COLO668 (cell line): ENCODE measurements around the gene TP63.

Experiments
- DNase-seq: peaks from one replicate; lab custom pipeline; 2025; ENCODE audit not compliant: unreplicated experiment; lab: John Stamatoyannopoulos, UW

Gene TP63

DNA sequence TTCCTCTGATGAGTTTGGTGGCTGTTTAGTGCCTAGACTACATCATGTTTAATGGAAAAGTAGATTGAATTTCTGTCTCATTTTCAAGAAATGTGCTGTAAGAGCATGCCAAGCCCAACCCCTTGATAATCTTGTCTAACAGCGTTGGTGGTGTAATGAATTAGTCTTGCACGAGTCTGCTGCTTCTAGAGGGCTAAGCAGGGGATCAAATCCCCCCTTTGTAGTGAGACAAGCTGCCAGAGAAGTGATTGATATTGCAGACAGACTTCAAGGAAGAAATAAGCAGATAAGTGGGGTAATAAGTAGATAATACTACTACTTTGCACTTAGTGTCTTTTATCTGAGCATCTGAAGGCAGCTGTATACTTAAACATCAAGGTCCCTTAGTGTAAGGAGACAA lies 141.4 kb downstream of the TP63 start:
- no peak for DNase-seq

DNA sequence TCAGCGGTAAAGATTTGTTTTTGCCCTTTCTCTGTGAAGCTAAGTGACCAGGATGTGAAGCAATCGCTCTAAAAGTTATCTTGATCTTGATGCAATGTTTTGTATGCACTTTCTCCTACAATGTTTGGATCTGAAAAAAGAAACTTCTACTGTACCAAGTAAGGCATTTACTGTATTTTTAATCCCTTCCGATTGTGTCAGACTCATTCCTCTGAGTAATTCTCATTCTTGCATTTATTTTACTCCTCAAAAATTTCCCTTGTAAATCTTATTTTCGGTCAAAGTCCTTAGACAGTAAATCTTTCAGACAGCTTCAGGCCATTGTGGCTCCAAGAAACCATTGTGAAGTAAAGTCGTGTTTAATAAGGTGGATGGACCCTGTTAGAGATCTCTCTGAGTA lies 141.9 kb downstream of the TP63 start:
- DNase-seq = no peak

DNA sequence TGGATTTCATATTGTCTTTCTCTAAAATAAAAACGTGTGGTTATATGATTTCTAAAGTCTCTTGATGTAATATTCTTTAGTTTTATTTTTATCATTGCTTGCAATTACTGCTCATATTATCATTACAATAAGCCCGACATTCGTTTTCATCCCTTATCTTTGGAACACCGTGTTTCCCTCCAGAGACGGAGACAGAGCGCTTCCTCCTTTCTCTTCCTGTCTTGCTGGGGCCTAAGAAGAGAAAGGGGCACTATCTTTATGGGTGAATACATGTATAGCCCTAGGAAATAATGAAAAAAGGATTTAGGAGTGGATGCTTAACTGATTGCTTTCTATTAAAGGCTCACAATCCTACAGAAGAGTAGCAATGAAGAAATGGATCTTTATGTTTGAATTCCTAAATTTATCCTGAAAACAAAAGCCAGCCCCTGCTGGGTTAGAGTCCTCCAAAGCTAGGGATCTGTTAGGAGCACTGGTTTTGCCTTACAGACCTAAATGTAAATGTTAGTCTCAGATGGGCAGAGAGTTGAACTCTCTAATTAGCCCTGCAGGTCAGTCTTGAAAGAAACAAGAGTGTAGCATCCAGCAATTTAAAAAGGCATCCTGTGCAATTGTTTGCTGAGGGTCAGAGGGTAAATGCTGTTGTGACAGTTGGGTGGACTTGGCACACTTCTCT lies 145.1 kb downstream of the TP63 start:
- DNase-seq = no peak

DNA sequence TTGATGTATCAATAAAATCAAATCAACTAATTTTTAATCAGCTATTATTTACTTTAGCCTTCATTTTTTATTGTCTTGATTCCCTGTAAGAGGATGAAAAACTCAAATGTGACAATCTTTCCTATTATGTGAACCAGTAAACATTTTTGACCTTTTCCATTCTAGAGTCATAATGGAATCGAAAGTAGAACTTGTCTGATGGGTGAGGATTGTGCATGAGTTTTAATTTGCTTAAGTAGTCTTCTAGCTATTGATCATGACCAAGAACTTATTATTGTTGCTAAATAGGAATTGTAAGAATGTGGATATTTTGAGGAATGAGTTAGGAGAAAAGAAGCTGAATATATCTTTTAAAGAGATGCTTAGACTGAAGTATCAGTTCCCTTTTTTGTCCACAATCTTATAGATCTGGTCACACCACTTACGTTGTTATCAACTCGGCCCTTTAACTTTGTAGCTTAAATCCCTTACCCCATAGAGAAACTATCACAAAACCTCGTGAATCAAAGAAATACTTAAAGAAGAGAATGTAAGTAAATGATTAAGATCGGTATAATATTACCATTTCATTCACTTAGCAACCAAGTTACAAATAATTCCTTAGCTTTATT lies 147.3 kb downstream of the TP63 start:
- no peak for DNase-seq

DNA sequence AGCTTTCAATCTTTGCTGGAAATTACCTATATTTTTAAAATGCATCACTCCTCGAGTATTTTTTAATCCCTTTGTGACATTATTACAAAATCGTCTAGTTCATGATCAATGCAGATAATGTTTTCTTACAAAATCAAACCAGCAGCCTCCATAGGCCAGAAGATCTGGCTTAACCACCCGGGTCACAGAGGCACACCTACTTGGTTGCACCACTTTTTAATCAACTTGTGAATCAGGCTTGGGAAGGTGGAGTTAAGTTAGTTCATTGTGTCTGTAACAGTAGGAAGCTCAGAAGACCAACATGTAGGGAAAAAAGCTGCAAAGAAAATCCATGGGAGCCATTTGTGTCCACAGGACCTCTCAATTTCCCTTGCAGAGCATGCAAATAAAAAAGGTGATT lies 148.0 kb downstream of the TP63 start:
- no peak for DNase-seq

DNA sequence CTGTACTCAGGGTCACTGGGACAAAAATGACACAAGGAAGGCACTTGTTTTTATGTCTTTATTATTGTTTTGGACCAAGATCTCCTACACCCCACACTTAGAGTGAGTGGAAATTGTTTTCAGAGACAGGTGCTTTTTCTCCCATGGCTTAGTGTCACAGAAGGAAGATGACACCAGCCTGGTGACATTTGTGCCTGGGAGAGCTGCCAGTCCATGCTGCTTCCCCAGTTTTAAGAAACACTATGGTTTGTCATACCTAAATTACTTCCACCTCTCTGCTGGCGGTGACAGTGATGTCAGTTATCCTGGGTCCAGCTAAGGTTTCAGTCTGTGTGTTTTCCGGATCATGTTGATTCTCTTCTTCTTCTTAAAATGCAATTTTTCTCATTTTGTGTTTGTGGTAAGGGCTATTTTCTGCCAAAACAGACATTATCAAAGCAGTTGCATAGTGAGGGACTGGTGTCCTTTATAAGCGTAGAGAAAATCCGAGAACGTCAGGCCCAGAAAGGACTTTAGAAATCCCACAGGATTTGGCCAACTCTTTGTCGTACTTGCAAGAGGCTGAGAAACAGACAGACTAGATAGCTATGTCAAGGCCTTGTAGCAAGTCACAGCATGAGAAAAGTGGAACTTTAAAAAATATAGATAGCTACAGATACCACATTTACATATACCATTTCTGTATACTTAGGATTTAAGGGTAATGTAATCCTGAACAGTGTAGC lies 149.5 kb downstream of the TP63 start:
- no peak for DNase-seq

DNA sequence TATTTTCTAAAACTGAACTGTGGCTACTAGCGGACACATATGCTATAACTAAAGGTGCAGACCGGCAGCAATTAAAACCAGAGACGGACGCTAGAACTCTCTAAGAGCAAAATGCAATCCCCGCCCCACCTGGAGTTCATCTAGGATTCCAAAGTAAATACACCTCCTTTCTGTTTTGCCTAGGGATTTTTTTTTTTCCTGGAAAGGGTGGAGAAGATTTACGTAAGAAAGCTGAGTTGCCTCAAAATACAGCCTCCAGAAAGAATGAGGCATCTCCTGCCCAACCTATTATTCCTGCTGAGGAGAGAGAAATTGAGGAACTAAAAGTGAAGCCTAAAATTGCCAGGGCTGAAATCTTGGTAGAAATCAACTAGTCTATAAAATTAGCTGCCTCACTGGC lies 150.2 kb downstream of the TP63 start:
- no peak for DNase-seq

DNA sequence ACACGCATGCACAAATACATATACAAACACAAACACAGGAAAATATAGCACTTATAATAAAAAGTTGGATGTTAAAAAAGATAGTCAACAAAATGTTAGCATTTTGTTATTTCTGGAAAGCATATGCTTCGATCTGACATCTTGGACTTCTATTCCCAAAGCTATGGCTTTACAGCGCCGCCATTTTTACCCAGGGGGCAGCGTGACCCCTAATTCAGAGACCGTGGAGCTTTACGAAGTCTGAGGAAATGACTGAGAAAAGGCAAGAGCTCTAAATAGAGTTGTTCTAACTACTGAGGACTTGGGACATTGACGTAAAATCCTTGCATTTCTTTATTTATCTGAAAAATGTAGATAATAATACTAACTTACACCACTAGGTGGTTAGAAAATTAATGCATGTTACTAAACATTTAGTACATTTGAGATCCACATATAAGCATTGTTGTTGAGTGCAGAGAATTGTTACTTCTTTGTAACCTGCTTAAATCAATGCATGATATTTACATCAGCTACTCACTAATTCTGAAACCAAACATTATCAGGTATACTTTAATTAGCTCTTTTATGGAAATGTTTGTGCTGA lies 155.4 kb downstream of the TP63 start:
- no peak for DNase-seq

DNA sequence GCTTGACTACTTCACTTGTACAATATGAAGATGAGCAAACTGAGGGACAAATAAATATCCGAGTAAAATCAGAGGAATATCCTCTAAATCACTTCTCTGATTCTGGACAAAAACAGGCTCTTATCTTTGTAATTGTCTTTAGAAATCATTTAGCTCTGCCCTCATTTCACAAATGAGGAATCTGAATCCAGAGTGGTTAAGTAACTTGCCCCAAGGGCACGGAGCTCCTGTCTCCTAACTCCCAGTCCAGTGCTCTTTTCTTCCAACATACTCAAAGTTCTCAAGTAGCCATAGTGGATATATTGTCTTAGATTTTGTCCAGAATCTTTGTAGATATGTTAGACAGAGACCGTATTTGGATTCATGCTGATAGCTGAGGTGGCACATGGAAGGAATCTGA lies 156.0 kb downstream of the TP63 start:
- DNase-seq = no peak

DNA sequence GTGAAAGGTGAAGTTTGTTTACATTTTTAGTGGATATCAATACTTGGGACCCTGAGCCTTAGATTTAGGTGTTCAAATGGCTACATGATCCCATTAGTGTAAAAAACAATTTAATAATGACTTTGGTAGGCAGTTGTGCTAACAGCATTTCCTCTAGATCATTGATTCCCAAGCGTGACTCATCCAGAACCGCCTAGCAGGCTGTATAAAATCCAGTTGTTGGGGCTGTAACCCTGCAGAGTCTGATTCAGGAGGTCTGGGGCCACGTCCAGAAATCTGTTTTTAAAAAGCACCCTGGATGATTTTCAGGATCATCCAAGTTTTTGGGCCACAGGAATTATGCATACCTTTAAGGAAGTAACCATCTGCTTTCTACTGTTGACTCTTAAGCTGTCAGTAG lies 156.4 kb downstream of the TP63 start:
- no peak for DNase-seq

DNA sequence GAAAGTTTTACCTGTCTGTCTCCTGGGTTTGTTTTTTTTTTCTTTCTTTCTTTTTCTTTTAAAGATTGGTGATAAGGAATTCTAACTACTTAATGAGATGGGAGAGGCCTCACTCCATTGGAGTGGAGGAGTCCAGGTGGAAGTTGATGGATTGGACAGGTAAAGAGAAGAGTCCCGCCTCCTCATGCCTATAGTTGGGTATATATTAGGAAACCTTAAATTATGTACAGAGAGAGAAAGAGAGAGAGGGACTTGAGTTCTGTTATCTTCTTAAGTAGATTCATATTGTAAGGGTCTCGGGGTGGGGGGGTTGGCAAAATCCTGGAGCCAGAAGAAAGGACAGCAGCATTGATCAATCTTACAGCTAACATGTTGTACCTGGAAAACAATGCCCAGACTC lies 158.2 kb downstream of the TP63 start:
- DNase-seq = no peak

DNA sequence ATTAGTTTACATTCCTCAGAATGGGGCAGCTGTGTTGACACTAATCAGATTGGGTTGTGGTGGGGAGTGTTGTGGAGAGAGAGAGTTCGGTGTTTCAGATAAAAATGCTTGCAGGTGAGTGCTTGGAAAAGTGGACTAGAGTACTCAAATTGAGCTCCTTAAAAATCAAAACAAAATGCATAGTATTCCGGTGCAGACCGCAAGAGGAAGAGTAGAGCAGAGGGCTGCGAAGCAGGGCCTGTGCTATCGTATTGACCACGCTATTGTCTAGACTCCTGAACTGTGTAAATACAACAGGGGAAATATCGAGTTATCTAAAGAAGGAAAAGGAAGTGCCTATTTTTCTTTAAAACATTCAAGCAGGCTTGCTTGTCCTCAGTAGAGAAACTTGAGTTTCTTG lies 159.5 kb downstream of the TP63 start:
- DNase-seq = peak; percentile 4

DNA sequence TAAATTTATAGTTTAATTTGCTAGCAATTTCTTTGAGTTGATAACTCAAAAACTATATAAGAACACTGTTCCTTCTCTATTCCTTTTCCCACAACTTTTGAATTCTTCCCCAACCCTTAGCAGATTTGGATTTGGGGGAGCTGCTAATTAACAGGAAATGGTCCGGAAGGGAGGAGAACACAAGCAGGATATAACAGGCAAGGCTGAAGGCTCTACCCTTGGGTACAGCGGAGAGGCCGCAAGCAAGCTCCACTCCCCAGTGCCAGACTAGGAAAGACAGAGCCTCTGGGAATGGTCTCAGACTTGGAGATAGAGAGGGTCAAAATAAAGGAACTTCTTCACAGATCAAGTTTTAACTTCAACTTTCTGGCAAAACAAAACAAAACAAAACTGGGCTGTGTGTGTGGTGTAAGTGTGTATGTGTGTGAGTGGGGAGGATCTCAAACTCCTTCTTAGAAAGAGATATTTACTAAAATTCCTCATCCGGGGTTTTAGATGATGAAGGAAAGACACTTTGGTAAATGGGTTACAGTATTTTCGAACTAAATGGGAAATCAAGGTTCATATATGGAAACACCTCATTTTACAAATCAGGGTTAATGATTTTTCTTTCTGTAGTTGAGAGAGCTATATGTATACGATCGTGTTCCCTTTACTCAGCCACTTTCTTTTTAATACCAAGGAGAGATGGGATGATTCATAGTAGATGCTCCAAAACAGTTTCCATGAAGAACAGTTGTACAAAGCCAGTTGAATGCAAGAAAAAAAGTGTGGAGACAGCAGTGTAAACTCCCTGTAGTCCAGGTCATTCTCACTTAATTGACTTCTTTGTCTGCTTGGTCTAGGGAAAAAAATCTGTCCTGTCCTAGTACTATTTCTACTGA lies 161.1 kb downstream of the TP63 start:
- DNase-seq = no peak

DNA sequence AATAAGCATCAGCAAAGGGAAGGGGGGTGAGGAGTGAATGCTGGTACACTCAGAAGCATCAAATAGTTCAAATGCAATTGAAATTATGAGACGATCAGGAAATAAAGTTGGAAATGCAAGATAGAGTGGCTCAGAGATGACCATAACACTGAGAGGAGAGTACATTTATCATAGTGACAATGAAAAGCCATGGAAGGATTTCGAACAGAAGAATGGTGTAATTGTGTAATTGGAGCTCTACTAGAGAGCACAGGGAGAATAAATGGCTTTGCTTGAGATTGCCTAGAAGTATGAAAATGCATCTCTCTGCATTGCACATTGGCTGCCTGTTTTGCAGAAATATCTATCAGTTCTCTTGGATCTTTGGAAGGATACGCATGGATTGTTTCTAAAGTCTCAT lies 163.3 kb downstream of the TP63 start:
- no peak for DNase-seq

DNA sequence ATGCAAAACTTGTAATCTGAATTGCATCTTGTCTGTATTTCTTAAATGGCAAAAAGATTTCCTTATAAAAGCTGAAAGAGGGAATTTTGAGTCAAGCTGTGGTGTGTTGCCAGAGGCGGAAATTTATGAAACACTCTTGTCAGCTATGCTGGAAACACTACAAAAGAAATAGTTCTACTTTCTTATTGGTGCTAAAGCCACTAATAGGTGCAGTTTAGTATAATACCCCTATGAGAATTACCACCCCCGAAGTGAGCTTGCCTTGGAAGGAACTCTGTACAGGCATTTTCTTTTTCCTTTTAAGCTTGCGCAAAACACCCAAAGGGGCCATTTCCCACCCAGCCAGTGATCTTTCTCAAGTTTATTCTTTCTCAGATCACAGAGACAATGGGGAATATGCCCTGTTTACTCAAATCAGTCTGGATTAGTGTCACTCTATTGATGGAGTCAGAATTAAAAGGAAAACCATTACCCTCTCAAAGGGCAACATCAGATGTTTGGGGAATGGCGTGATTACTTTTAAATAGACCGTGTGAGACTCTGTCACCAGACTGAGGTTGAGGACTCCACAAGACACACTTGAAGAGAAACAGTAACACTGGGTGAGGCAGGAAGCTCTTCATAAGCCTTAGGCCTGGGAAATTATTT lies 166.0 kb downstream of the TP63 start:
- DNase-seq = no peak

DNA sequence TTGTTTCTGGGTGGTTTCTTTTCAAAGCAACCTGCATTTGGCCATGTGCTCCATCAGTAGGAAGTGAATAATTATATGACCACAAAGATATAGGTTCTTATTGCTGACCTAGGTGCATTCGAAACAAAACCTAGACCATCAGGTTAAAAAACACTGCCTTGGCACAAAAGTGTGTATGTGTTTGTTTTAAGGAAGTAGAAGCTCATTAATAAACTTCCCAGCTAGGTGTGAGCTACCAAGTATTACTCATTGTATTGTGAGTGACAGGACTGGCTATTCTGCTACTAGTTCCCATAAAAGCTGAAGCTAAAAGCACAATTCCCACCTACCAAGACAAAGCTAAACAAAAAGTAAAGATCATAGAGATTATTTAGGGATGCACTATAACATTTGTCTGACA lies 168.2 kb downstream of the TP63 start:
- DNase-seq = no peak

DNA sequence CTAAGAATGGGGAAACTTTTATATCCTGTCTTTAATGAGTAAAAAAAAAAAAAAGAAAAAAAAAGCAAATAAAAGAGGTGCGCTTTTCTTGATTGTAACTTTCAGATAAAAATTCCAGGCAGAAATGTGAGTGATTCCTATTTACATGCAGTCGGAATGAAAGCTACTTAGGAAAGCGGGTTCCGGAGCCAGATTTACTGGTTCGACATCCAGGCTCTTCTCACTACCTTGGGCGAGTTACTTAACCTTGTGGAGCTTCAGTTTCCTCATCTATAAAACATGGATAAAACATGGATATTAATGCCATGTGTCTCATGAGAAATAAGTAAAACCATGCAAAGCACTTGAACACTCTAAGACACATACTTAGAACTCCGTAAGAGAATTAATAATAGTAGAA lies 169.2 kb downstream of the TP63 start:
- no peak for DNase-seq

DNA sequence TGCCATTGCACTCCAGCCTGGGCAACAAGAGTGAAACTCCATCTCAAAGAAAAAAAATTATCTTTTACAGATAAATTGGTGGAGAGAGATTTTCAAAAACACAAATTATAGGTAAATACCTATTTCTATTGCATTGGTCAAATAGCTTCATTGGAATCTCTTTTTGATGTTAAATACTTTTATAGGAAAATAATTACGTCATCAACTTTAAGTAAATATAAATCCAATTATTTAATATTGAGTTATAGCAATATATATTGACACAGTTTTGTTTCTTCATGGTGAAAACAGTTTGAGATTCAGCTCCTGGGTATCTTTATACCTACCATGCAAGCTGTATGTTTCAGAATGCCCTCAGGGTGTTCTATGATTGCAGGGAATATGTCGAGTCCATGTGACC lies 172.1 kb downstream of the TP63 start:
- DNase-seq = no peak

DNA sequence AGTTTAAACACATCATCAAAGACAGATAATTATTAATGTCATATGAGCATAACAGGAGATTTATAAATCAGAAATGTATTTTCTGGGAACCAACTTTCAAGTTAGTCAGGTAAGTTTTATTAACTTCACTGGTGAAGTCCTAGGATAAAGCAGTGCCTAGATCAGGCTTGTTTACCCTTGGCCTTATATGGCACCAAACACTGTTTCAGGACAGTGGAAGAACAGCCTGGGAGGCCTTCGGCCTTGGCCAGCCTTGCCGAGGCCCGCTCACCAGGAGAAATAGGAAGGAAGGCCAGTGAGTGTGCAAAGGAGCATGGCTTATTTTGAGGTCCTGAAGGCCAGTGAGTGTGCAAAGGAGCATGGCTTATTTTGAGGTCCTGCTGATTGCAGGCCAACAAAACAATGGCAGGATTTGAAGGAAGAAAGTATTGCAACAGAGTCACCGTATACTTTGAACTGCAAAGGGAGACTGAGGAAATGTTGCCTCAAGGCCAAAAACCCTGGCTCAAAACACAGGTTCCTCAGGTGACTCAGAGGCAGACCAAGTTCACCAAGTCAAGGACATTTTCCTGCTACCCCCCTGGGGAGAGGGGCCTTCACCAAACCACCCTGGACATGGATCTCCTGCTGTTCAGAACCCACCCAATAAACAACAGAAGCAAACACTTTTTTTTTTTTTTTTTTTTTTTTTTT lies 174.3 kb downstream of the TP63 start:
- no peak for DNase-seq
